Right lobe of liver (tissue), 6 donors: Measurements from ENCODE around the gene FGF9. TPM values are rescaled to one million over a fixed set of nuclear protein-coding genes. Genes with fewer than 3 reads are reported as not detected.

Experiments
- ATAC-seq, 4 donors: fragments of 200-7000 bp; cut with Tn5 transposase; one replicate each; pipeline ENCODE4 v1.9.1; 2020; ENCODE audit warnings: mild to moderate bottlenecking in 4 of 4, moderate library complexity in 4 of 4
- DNase-seq, 3 donors: peaks; one replicate each; pipeline ENCODE4 v3.0.0-alpha.2; 2020
- H3K27ac ChIP-seq, 3 donors: fragments of 200-600 bp; one replicate each; pipeline ENCODE4 v1.8.0; 2022
- H3K27me3 ChIP-seq, 2 donors: fragments of 200-600 bp; one replicate each; pipeline ENCODE4 v1.8.0; 2022
- H3K36me3 ChIP-seq, 4 donors: fragments of 200-600 bp; sonication (generic) in 1 of 4; one replicate each; pipeline versions ENCODE4 v1.5.1 to v1.8.0; 2017 to 2022; ENCODE audit warnings: control low read depth in 1 of 4
- H3K4me1 ChIP-seq, 4 donors: fragments of 200-600 bp; sonication (generic) in 1 of 4; one replicate each; pipeline versions ENCODE4 v1.5.1 to v1.8.0; 2017 to 2022; ENCODE audit warnings: control low read depth in 1 of 4
- H3K4me3 ChIP-seq, 3 donors: fragments of 200-600 bp; one replicate each; pipeline ENCODE4 v1.8.0; 2022
- H3K9me3 ChIP-seq, 4 donors: fragments of 200-600 bp; sonication (generic) in 1 of 4; one replicate each; pipeline versions ENCODE4 v1.5.1 to v1.8.0; 2017 to 2022; ENCODE audit warnings: control low read depth in 1 of 4
- CTCF ChIP-seq, 4 donors: fragments of 200-600 bp in 3 of 4; fragments of 450-650 bp in 1 of 4; IDR thresholded peaks; one replicate each; pipeline versions ENCODE4 v1.5.1 to v1.8.0; 2016 to 2022; ENCODE audit warnings: antibody characterized with exemption in 4 of 4, mild to moderate bottlenecking in 2 of 4
- POLR2A ChIP-seq: fragments of 450-650 bp; IDR thresholded peaks from one replicate; pipeline ENCODE4 v1.6.1; 2017; ENCODE audit warnings: antibody characterized with exemption, mild to moderate bottlenecking
- WGBS: methylation state at CpG from one replicate; pipeline ENCODE4 v1.1.6; 2018; ENCODE audit warnings: low coverage, low lambda C conversion rate; ENCODE audit not compliant: insufficient coverage; ENCODE audit errors: missing lambda C conversion rate; 5-methylcytosine and 5-hydroxymethylcytosine counted together
- intact Hi-C, 2 donors: fragments of 100-400 bp; cut with DNase I; formaldehyde crosslinking; loops; one replicate each; pipeline versions ENCODE4 v1.11.2 to v1.14.1; 2022
- total RNA-seq, 6 experiments: library from RNA; depleted of rRNA in 2 of 6; stranded (reverse); fragments of >200 nt in 2 of 6; fragmentation: NEBNext Ultra II Directional in 3 of 6; extraction: Animal tissue kit (Norgen Biotek cat#: 25700) in 3 of 6; gene quantifications; one replicate each; pipeline versions ENCODE4 v1.1.0 to v1.2.4, GENCODE V29; 2016 to 2023
- donor health status: DM: no; HTN: yes; CAD: no.
- donor health status: DM: no; HTN: no; CAD: no.
- donor health status: DM: no; HTN: no; CAD: no.
- donor health status: DM: no; HTN: yes; CAD: no.
- donor health status: DM: no; HTN: yes; CAD: no.

The FGF9 gene
- total RNA-seq, 6 experiments from 2014 or later: not detected

GRCh38 chr13:21675095-21675991, 4.5 kb downstream of the FGF9 start:
- peak overlapping the region in 2 of 3 donors; percentile 2 to 19 for H3K4me3 ChIP-seq
- DNase-seq (peak in 1 of 3 donors; percentile 45), ATAC-seq (no peak)
- H3K4me1 ChIP-seq: peaks cover 0 to 39% (median 4%) of the 10 kb centered on the region in 4 donors
- H3K36me3 ChIP-seq: no peaks in the 10 kb centered on the region
- intact Hi-C loops: no loop called here
- no peak overlapping the region for H3K27ac ChIP-seq
- 2% methylated on average over 14 of the region's 62 CpGs for WGBS
- peaks cover 15 to 29% of the 10 kb centered on the region in 2 donors for H3K27me3 ChIP-seq
- TF ChIP-seq CTCF (IDR thresholded peaks at IDR 0.05) (no peak), POLR2A (no peak)
- no peaks in the 10 kb centered on the region for H3K9me3 ChIP-seq

GRCh38 chr13:21676611-21677021, 5.7 kb downstream of the FGF9 start:
- DNase-seq (no peak), ATAC-seq (peak in 2 of 4 donors; percentile 16 to 24)
- Histone ChIP-seq H3K36me3 (no peaks in the 10 kb centered on the region), H3K27me3 (peaks cover 15 to 29% of the 10 kb centered on the region in 2 donors), H3K9me3 (no peaks in the 10 kb centered on the region), H3K4me1 (peaks cover 0 to 28% (median 2%) of the 10 kb centered on the region in 4 donors), H3K27ac (no peak overlapping the region), H3K4me3 (no peak overlapping the region)
- TF ChIP-seq CTCF (IDR thresholded peaks at IDR 0.05): no peak
- TF ChIP-seq POLR2A: no peak
- intact Hi-C loops: no loop called here
- WGBS: 30% methylated on average over 2 of the region's 6 CpGs

- WGBS: 44% methylated on average over 1 of the region's 3 CpGs
- ATAC-seq (no peak), DNase-seq (no peak)
- Histone ChIP-seq H3K27ac (no peak overlapping the region), H3K36me3 (no peaks in the 10 kb centered on the region), H3K4me1 (peaks cover 0 to 23% (median 2%) of the 10 kb centered on the region in 4 donors), H3K4me3 (no peak overlapping the region), H3K9me3 (no peaks in the 10 kb centered on the region), H3K27me3 (peaks cover 15 to 29% of the 10 kb centered on the region in 2 donors)
- no peak for TF ChIP-seq POLR2A
- no peak for TF ChIP-seq CTCF (IDR thresholded peaks at IDR 0.05)
- intact Hi-C loops: no loop called here
These were observed 6.3 kb downstream of the FGF9 start for GRCh38 chr13:21677075-21677623.

GRCh38 chr13:21683034-21683733, 12.3 kb downstream of the FGF9 start:
- no peaks in the 10 kb centered on the region for H3K4me1 ChIP-seq
- ATAC-seq: no peak
- H3K27ac ChIP-seq: no peak overlapping the region
- TF ChIP-seq CTCF (IDR thresholded peaks at IDR 0.05) (no peak), POLR2A (no peak)
- 66% methylated on average over 3 of the region's 6 CpGs for WGBS
- no peaks in the 10 kb centered on the region for H3K36me3 ChIP-seq
- no peaks in the 10 kb centered on the region for H3K9me3 ChIP-seq
- DNase-seq: no peak
- intact Hi-C loops: no loop called here
- H3K4me3 ChIP-seq: no peak overlapping the region
- no peaks in the 10 kb centered on the region for H3K27me3 ChIP-seq
